ENCODE measurements around the gene ERBB3.
"Not testable (repeated sequence)": the region's sequence is repeated elsewhere in the genome, so short reads cannot be mapped to it uniquely, and the experiment has no call there.

The ERBB3 gene

GRCh38 chr12:56115329-56115728 lies 35.4 kb downstream of the ERBB3 start:
- no peak for DNase-seq (ENCODE audit: low read depth)

GRCh38 chr12:56116267-56117081 lies 36.5 kb downstream of the ERBB3 start, which contains the start of gene RPL41:
Gene RPL41 (plus strand): TSS chr12:56116633.
- peak; percentile 84 for DNase-seq (ENCODE audit: low read depth)

- not testable (repeated sequence) for DNase-seq (ENCODE audit: low read depth)
Observed at GRCh38 chr12:56117082-56117706, 37.2 kb downstream of the ERBB3 start.

- peak; percentile 99 for DNase-seq (ENCODE audit: low read depth)
Observed at GRCh38 chr12:56117778-56118687, 38.1 kb downstream of the ERBB3 start, which contains the start of gene ZC3H10. Gene ZC3H10 (plus strand): TSS chr12:56118266. CDS start chr12:56120563, 2,297 bp downstream.

GRCh38 chr12:56118688-56119357 lies 38.9 kb downstream of the ERBB3 start:
- no peak for DNase-seq (ENCODE audit: low read depth)

- DNase-seq (ENCODE audit: low read depth): peak; percentile 92
Observed at GRCh38 chr12:56119361-56119796, 39.4 kb downstream of the ERBB3 start.

- DNase-seq (ENCODE audit: low read depth): no peak
Observed at GRCh38 chr12:56120158-56120846, 40.3 kb downstream of the ERBB3 start.

GRCh38 chr12:56121204-56121870 lies 41.4 kb downstream of the ERBB3 start:
- no peak for DNase-seq (ENCODE audit: low read depth)

- no peak for DNase-seq (ENCODE audit: low read depth)
Observed at GRCh38 chr12:56122637-56123036, 42.7 kb downstream of the ERBB3 start.

- DNase-seq (ENCODE audit: low read depth): no peak
Observed at GRCh38 chr12:56124133-56124532, 44.2 kb downstream of the ERBB3 start.

- no peak for DNase-seq (ENCODE audit: low read depth)
Observed at GRCh38 chr12:56126732-56127239, 46.8 kb downstream of the ERBB3 start.

GRCh38 chr12:56127485-56127887 lies 47.5 kb downstream of the ERBB3 start:
- DNase-seq (ENCODE audit: low read depth): no peak

GRCh38 chr12:56127888-56128669 lies 48.1 kb downstream of the ERBB3 start, which contains the start of gene ESYT1:
Gene ESYT1 (plus strand): TSS chr12:56128267. CDS start chr12:56128320, 53 bp downstream.
- DNase-seq (ENCODE audit: low read depth): peak; percentile 100

GRCh38 chr12:56128670-56129205 lies 48.8 kb downstream of the ERBB3 start:
- no peak for DNase-seq (ENCODE audit: low read depth)

- no peak for DNase-seq (ENCODE audit: low read depth)
Observed at GRCh38 chr12:56129206-56129941, 49.4 kb downstream of the ERBB3 start.

GRCh38 chr12:56129942-56130495 lies 50.1 kb downstream of the ERBB3 start:
- DNase-seq (ENCODE audit: low read depth): no peak

- no peak for DNase-seq (ENCODE audit: low read depth)
Observed at GRCh38 chr12:56130876-56131275, 50.9 kb downstream of the ERBB3 start.

GRCh38 chr12:56134897-56135296 lies 54.9 kb downstream of the ERBB3 start:
- no peak for DNase-seq (ENCODE audit: low read depth)

Data from fibroblast of the conjunctiva (primary cell).